ENCODE results near the gene ELK3.

The ELK3 gene

GRCh38 chr12:96193725-96194575, at the start of gene ELK3:
TSS of gene ELK3 (plus strand) at chr12:96194375.
- Mint-ChIP-seq H3K9me3 (no peaks in the 10 kb centered on the region), H3K27me3 (ENCODE audit: low read depth) (peaks cover 2% of the 10 kb centered on the region), H3K4me3 (peak within 1 kb of the TSS; percentile 94), H3K36me3 (ENCODE audit: low read depth) (peaks cover 7% of the 10 kb centered on the region), H3K4me1 (ENCODE audit: low read depth) (peaks cover 43% of the 10 kb centered on the region), H3K27ac (peak within 1 kb of the TSS; percentile 94)
- DNase-seq (ENCODE audit: low spot score), result peak; percentile 50

DNA sequence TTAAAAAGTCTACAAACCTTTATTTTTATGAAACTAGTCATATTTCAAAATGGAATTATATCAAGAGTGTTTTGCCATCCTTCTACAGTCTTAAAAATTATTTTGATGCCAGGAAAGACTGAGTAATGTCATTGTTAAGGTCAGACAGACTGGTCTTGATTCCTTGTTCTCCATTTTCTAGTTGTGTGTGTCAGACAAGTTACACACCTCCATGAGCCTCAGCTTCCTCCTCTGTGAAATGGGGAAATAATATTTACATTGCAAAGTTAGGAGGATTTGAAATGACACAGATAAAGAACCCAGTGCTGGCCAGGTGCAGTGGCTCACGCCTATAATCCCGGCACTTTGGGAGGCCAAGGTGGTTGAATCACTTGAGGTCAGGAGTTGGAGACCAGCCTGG, 47.4 kb upstream of the ELK3 start:
- Mint-ChIP-seq H3K27ac (no peak overlapping the region), H3K36me3 (ENCODE audit: low read depth) (no peaks in the 10 kb centered on the region), H3K9me3 (no peaks in the 10 kb centered on the region), H3K27me3 (ENCODE audit: low read depth) (no peaks in the 10 kb centered on the region), H3K4me3 (no peak overlapping the region), H3K4me1 (ENCODE audit: low read depth) (peaks cover 16% of the 10 kb centered on the region)
- no peak for DNase-seq (ENCODE audit: low spot score)

DNA sequence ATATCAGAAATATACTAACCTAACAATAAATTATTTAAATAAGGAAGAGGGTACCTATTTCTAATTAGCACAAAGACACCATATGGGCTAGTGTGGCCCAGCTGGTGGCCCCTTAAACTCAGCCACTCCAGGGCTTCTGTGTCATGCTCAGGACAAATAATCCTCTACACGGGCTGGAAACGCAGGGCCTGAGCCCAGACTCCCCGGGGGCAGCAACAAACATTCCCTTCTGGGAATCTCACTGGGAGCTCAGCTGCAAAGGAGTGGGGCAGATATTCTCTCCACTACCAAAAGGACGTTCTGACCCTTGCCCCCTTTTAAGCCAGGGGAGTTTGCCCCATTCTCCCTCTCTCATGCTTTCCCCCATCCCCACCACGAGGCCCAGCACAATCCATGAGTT, 43.7 kb upstream of the ELK3 start:
- DNase-seq (ENCODE audit: low spot score), result no peak
- H3K36me3 Mint-ChIP-seq (ENCODE audit: low read depth), result no peaks in the 10 kb centered on the region
- H3K4me3 Mint-ChIP-seq, result no peak overlapping the region
- no peaks in the 10 kb centered on the region for H3K27me3 Mint-ChIP-seq (ENCODE audit: low read depth)
- no peaks in the 10 kb centered on the region for H3K9me3 Mint-ChIP-seq
- no peak overlapping the region for H3K27ac Mint-ChIP-seq
- no peaks in the 10 kb centered on the region for H3K4me1 Mint-ChIP-seq (ENCODE audit: low read depth)

DNA sequence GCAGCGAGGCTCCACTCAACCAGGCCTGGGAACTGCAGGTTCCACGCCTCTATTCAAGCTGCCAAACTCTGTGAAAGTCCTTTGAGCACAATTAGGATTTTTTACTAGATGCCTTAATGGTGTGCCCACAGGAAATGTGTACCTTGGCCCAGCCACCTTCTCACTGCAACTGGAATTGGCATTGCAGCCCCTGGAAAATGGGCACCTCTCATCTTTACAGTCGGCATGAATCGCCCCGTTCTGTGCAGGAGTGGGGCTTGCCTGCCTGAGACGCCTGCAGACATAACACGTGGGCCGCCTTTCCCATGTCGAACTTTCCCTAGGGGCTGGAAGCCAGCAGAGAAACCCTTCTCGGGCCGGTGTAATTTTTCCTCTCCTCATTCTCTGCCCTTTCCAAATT, 42.0 kb upstream of the ELK3 start:
- no peaks in the 10 kb centered on the region for H3K36me3 Mint-ChIP-seq (ENCODE audit: low read depth)
- H3K9me3 Mint-ChIP-seq, result no peaks in the 10 kb centered on the region
- no peak for DNase-seq (ENCODE audit: low spot score)
- no peak overlapping the region for H3K4me3 Mint-ChIP-seq
- H3K27ac Mint-ChIP-seq, result no peak overlapping the region
- no peaks in the 10 kb centered on the region for H3K4me1 Mint-ChIP-seq (ENCODE audit: low read depth)
- no peaks in the 10 kb centered on the region for H3K27me3 Mint-ChIP-seq (ENCODE audit: low read depth)

DNA sequence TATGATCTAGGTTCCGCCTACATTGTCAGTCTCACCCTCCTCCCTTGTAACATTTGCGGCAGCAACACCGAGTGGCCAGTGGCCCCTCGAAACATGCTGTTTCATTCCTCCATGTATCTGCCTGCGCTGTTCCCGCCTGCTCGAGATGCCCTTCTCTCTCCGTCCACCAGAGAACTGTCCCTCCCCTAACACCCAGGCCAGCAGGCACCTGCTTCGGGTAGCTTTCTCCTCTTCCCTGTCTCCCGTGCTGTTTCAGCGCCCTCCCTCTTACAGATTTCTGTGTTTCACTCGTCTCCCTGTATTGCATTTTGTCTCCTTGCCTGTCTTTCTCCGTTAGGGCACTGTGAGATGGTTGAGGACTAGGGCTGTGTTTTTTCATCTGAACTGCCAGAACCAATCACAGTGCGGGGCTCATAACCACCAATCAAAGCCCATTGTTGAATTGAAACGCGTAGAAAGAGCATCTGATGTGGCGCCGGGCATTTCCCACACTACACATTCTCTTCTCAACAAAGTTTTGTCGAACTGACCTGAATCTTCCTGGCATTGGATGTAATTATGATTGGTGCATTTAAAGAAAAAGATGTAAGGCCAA, 40.9 kb upstream of the ELK3 start:
- Mint-ChIP-seq H3K36me3 (ENCODE audit: low read depth) (no peaks in the 10 kb centered on the region), H3K27ac (no peak overlapping the region), H3K9me3 (no peaks in the 10 kb centered on the region), H3K4me3 (no peak overlapping the region), H3K27me3 (ENCODE audit: low read depth) (peaks cover 3% of the 10 kb centered on the region), H3K4me1 (ENCODE audit: low read depth) (no peaks in the 10 kb centered on the region)
- no peak for DNase-seq (ENCODE audit: low spot score)

- peaks cover 2% of the 10 kb centered on the region for H3K4me1 Mint-ChIP-seq (ENCODE audit: low read depth)
- no peaks in the 10 kb centered on the region for H3K36me3 Mint-ChIP-seq (ENCODE audit: low read depth)
- peaks cover 3% of the 10 kb centered on the region for H3K27me3 Mint-ChIP-seq (ENCODE audit: low read depth)
- no peak overlapping the region for H3K4me3 Mint-ChIP-seq
- H3K27ac Mint-ChIP-seq, result no peak overlapping the region
- H3K9me3 Mint-ChIP-seq, result no peaks in the 10 kb centered on the region
- DNase-seq (ENCODE audit: low spot score), result no peak
These were observed 39.0 kb upstream of the ELK3 start for GRCh38 chr12:96155181-96155580.

DNA sequence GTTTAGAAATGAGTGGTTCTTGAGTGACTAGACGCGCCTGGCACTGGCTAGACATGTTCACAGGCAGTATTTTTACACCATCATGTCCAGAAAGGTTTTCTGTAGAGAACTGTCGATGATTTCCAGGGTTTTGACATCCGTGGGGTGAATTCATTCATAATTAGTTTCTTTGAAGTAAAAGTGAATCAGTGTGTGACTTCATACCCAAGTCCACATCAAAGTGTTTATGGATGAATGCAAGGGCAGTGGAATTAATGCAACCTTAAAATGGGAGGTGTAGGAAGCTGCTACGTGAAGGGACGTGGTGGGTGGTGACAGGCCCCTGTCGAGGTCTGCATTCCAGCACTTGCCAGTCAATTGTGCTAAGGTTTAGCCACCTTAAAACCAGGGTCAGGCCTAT, 38.4 kb upstream of the ELK3 start:
- H3K4me3 Mint-ChIP-seq, result no peak overlapping the region
- H3K4me1 Mint-ChIP-seq (ENCODE audit: low read depth), result peaks cover 2% of the 10 kb centered on the region
- no peak overlapping the region for H3K27ac Mint-ChIP-seq
- peaks cover 3% of the 10 kb centered on the region for H3K27me3 Mint-ChIP-seq (ENCODE audit: low read depth)
- no peaks in the 10 kb centered on the region for H3K36me3 Mint-ChIP-seq (ENCODE audit: low read depth)
- DNase-seq (ENCODE audit: low spot score), result no peak
- no peaks in the 10 kb centered on the region for H3K9me3 Mint-ChIP-seq

DNA sequence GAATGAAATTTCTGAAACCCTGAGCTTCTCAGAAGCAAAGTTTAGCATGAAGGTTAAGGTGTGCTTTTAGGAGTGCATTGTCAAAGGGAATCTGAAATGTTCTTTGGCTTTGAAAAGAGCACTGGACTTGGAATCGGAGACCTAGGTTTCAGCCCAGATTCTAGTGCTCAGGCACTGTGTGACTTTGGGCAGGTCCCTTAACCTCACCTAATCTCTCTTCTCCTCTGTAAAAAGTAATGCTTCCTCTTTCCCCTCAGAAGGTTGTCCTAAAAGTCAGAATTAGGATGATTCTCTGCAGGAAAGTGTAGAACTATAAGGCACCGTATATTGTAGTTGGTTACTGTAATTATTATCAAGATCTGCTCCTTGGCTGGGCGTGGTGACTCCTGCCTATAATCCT, 38.0 kb upstream of the ELK3 start:
- Mint-ChIP-seq H3K36me3 (ENCODE audit: low read depth) (no peaks in the 10 kb centered on the region), H3K27me3 (ENCODE audit: low read depth) (peaks cover 3% of the 10 kb centered on the region), H3K27ac (no peak overlapping the region)

GRCh38 chr12:96157427-96157826, 36.7 kb upstream of the ELK3 start:
- H3K27me3 Mint-ChIP-seq (ENCODE audit: low read depth), result peaks cover 3% of the 10 kb centered on the region
- peaks cover 2% of the 10 kb centered on the region for H3K4me1 Mint-ChIP-seq (ENCODE audit: low read depth)
- no peaks in the 10 kb centered on the region for H3K36me3 Mint-ChIP-seq (ENCODE audit: low read depth)
- H3K9me3 Mint-ChIP-seq, result no peaks in the 10 kb centered on the region
- H3K27ac Mint-ChIP-seq, result no peak overlapping the region
- no peak overlapping the region for H3K4me3 Mint-ChIP-seq
- no peak for DNase-seq (ENCODE audit: low spot score)

More for the DNA sequence above, 38.0 kb upstream of the ELK3 start:
- no peak for DNase-seq (ENCODE audit: low spot score)
- H3K9me3 Mint-ChIP-seq, result no peaks in the 10 kb centered on the region
- H3K4me1 Mint-ChIP-seq (ENCODE audit: low read depth), result peaks cover 2% of the 10 kb centered on the region
- no peak overlapping the region for H3K4me3 Mint-ChIP-seq

DNA sequence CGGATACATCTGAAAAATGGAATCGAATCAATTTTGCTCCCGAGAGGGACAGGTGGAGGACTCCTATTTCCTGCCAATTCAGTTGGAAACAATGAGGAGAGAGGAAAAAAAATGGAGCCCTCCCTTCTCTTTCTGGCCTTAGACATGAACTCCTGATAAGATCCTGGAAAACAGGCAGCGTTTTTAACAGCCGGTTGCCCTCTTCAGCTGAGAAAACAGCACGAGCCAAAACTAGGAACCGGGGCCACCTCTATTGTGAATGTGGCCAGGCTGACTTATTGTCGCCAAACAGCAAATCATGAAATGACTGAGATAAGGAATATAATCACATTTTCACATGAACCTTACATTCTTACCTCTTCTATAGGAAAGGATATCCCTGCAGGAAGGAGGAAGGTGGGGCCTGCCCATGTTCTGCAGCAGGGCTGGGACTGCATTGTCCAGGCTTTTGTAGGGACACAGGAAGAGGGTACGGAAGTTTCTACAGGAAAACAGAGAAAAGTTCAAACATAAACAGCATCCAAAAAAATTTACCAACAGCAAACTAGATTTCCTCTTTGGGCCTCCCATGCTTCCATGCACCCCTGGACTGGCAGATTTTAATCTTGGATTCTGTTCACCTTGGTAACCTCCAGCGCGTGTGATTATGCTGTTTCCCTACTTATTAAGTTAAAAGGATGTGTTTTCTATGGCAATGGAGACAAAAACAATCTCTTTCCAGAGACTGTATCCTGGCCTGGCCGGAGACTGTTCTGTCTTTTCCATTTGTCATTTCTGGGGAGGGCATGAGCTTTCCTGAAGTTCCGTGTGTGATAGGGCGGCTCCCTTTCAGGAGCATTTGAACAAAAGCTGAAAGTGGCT, 29.0 kb upstream of the ELK3 start:
- Mint-ChIP-seq H3K27me3 (ENCODE audit: low read depth) (no peaks in the 10 kb centered on the region), H3K9me3 (no peaks in the 10 kb centered on the region), H3K4me1 (ENCODE audit: low read depth) (no peaks in the 10 kb centered on the region), H3K4me3 (no peak overlapping the region), H3K27ac (no peak overlapping the region), H3K36me3 (ENCODE audit: low read depth) (no peaks in the 10 kb centered on the region)
- DNase-seq (ENCODE audit: low spot score), result no peak

- Mint-ChIP-seq H3K4me3 (no peak overlapping the region), H3K4me1 (ENCODE audit: low read depth) (no peaks in the 10 kb centered on the region), H3K27ac (no peak overlapping the region), H3K36me3 (ENCODE audit: low read depth) (no peaks in the 10 kb centered on the region), H3K9me3 (no peaks in the 10 kb centered on the region), H3K27me3 (ENCODE audit: low read depth) (no peaks in the 10 kb centered on the region)
- no peak for DNase-seq (ENCODE audit: low spot score)
These were observed 27.4 kb upstream of the ELK3 start for GRCh38 chr12:96166765-96167164.

DNA sequence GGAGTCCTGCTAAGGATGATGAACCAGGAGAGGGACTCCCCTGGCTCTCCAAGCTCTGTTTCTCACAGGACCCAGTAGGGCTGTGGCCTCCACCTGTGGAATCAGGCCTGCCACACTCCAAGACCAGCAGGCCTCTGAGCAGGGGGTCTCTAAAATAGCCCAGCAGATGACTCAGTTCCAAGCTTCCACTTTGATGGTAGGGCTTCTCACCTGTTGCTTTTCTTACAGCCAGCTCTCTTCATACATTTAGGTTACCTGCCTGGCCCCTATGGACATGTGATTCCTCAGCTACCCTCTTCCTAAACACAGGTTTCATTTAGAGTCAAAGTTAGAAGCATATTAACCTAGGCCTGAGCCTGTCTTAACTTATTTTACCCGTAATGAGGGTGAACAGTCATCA, 26.7 kb upstream of the ELK3 start:
- H3K27me3 Mint-ChIP-seq (ENCODE audit: low read depth), result peaks cover under 1% of the 10 kb centered on the region
- H3K36me3 Mint-ChIP-seq (ENCODE audit: low read depth), result no peaks in the 10 kb centered on the region
- H3K4me3 Mint-ChIP-seq, result no peak overlapping the region
- no peak overlapping the region for H3K27ac Mint-ChIP-seq
- no peak for DNase-seq (ENCODE audit: low spot score)
- H3K4me1 Mint-ChIP-seq (ENCODE audit: low read depth), result no peaks in the 10 kb centered on the region
- H3K9me3 Mint-ChIP-seq, result peaks cover 4% of the 10 kb centered on the region

DNA sequence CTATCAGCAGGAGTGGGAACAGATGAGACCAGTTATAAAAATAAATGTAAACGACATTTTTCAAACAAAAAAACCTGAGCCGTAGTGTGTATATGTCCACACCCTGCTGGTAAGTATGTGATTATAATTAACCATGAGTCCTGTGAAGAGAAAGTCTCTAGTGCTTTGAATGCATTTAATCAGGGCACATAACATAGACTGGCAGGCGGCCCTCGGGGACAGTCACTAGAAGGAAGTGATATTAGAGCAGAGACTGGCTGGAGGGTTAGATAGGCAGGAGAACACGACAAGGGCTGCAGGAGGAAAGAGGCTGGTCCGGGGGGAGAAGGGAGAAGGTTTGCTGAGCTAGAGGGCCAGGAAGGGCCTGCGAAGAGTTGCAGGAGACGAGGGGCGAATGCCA, 23.8 kb upstream of the ELK3 start:
- H3K4me1 Mint-ChIP-seq (ENCODE audit: low read depth), result no peaks in the 10 kb centered on the region
- H3K9me3 Mint-ChIP-seq, result peaks cover 19% of the 10 kb centered on the region
- H3K36me3 Mint-ChIP-seq (ENCODE audit: low read depth), result peaks cover 7% of the 10 kb centered on the region
- H3K27me3 Mint-ChIP-seq (ENCODE audit: low read depth), result peaks cover 5% of the 10 kb centered on the region
- no peak for DNase-seq (ENCODE audit: low spot score)
- H3K27ac Mint-ChIP-seq, result no peak overlapping the region
- H3K4me3 Mint-ChIP-seq, result no peak overlapping the region

DNA sequence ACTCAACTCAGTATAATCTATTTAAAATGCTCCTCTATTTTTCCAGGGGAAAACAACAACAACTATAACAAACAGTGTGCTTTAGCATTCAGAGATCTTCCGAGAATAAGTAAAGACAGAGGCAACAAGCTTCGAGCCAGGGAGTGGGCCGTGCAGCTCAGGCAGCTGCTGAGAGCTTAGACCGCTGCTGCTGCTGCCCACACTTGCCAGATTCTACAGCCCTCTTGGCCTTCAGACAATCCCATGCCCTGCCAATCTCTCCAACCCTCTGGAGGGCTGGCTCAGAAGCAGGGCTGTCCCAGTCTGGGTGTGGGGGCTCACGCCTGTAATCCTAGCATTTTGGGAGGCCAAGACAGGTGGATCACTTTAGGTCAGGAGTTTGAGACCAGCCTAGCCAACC, 23.4 kb upstream of the ELK3 start:
- H3K9me3 Mint-ChIP-seq, result peaks cover 19% of the 10 kb centered on the region
- peaks cover 5% of the 10 kb centered on the region for H3K27me3 Mint-ChIP-seq (ENCODE audit: low read depth)
- peaks cover 7% of the 10 kb centered on the region for H3K36me3 Mint-ChIP-seq (ENCODE audit: low read depth)
- H3K4me3 Mint-ChIP-seq, result no peak overlapping the region
- H3K27ac Mint-ChIP-seq, result no peak overlapping the region
- DNase-seq (ENCODE audit: low spot score), result no peak
- no peaks in the 10 kb centered on the region for H3K4me1 Mint-ChIP-seq (ENCODE audit: low read depth)
